Uterus (tissue), 4 donors: Measurements from ENCODE around the gene HDGFL3. TPM values are rescaled to one million over a fixed set of nuclear protein-coding genes. Genes with fewer than 3 reads are reported as not detected.

ENCODE experiments used
- DNase-seq, 2 donors: peaks; one replicate each; pipeline ENCODE4 v3.0.0-alpha.2; 2019 to 2020
- H3K27ac ChIP-seq, 2 donors: fragments of 200-600 bp; sonication (generic); 1 replicate in 1 of 2; 2 replicates in 1 of 2; pipeline ENCODE4 v1.5.1; 2016 to 2018
- H3K27me3 ChIP-seq, 2 donors: fragments of 200-600 bp; sonication (generic); one replicate each; pipeline ENCODE4 v1.5.1; 2018 to 2019; ENCODE audit warnings: control low read depth in 1 of 2
- H3K36me3 ChIP-seq, 2 donors: fragments of 200-600 bp; sonication (generic); one replicate each; pipeline ENCODE4 v1.5.1; 2019; ENCODE audit warnings: control low read depth in 1 of 2
- H3K4me1 ChIP-seq, 2 donors: fragments of 200-600 bp; sonication (generic); one replicate each; pipeline ENCODE4 v1.5.1; 2018 to 2019; ENCODE audit warnings: control low read depth in 1 of 2
- H3K4me3 ChIP-seq, 2 donors: fragments of 200-600 bp; sonication (generic); 1 replicate in 1 of 2; 2 replicates in 1 of 2; pipeline ENCODE4 v1.5.1; 2018 to 2019; ENCODE audit warnings: mild to moderate bottlenecking in 1 of 2
- H3K9me3 ChIP-seq, 2 donors: fragments of 200-600 bp; sonication (generic); one replicate each; pipeline ENCODE4 v1.5.1; 2019; ENCODE audit warnings: control low read depth in 1 of 2
- POLR2A ChIP-seq, 2 donors: fragments of 450-650 bp; IDR thresholded peaks; one replicate each; pipeline ENCODE4 v1.6.1; 2016; ENCODE audit warnings: antibody characterized with exemption in 2 of 2, mild to moderate bottlenecking in 1 of 2, moderate library complexity in 1 of 2
- intact Hi-C: fragments of 100-400 bp; cut with DNase I; formaldehyde crosslinking; loops from one replicate; pipeline ENCODE4 v1.15.1; 2023; ENCODE audit warnings: low total_unique reads
- total RNA-seq, 4 donors: library from RNA; depleted of rRNA in 3 of 4; stranded (reverse); fragments of >200 nt in 3 of 4; gene quantifications; one replicate each; pipeline versions ENCODE4 v1.1.0 to v1.2.4, GENCODE V29; 2014 to 2023
- TF ChIP-seq, protein P1 (sequence below), 4 experiments: fragments of 200-600 bp in 2 of 4; fragments of 450-650 bp in 2 of 4; sonication (generic) in 2 of 4; IDR thresholded peaks; one replicate each; pipeline ENCODE4 v1.5.1; 2016 to 2019; ENCODE audit warnings: antibody characterized with exemption in 4 of 4, mild to moderate bottlenecking in 2 of 4, moderate library complexity in 1 of 4
- donor health status: DM: yes; HTN: yes; CAD: no.

Gene HDGFL3
- total RNA-seq, 4 donors from 2014 or later: 12.8 to 70.9 (median 38.1) TPM

DNA sequence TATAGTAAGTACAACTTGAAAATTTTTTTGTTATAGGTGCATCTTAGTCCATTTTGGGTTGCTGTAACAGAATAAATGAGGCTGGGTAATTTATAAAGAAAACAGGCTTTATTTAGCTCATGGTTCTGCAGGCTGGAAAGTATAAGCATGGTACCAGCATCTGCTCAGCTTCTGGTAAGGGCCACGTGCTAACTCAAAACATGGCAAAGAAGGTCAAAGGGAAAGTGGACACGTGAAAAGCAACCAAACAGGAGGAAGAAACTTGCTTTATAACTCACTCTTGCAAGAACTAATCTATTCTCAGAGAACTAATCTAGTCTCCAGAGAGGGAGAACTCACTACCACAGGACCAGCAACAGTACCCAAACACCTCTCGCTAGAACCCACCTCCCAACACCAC, 9.1 kb downstream of the HDGFL3 start:
- intact Hi-C loops: no loop called here
- Histone ChIP-seq H3K4me3 (no peak overlapping the region), H3K27ac (no peak overlapping the region), H3K27me3 (no peaks in the 10 kb centered on the region), H3K4me1 (no peaks in the 10 kb centered on the region), H3K36me3 (no peaks in the 10 kb centered on the region), H3K9me3 (no peaks in the 10 kb centered on the region)
- TF ChIP-seq, protein P1, sequence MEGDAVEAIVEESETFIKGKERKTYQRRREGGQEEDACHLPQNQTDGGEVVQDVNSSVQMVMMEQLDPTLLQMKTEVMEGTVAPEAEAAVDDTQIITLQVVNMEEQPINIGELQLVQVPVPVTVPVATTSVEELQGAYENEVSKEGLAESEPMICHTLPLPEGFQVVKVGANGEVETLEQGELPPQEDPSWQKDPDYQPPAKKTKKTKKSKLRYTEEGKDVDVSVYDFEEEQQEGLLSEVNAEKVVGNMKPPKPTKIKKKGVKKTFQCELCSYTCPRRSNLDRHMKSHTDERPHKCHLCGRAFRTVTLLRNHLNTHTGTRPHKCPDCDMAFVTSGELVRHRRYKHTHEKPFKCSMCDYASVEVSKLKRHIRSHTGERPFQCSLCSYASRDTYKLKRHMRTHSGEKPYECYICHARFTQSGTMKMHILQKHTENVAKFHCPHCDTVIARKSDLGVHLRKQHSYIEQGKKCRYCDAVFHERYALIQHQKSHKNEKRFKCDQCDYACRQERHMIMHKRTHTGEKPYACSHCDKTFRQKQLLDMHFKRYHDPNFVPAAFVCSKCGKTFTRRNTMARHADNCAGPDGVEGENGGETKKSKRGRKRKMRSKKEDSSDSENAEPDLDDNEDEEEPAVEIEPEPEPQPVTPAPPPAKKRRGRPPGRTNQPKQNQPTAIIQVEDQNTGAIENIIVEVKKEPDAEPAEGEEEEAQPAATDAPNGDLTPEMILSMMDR (IDR thresholded peaks at IDR 0.05): no peak
- TF ChIP-seq POLR2A (IDR thresholded peaks at IDR 0.05): no peak
- no peak for DNase-seq

GRCh38 chr15:83194528-83194927, 13.1 kb downstream of the HDGFL3 start:
- no peaks in the 10 kb centered on the region for H3K36me3 ChIP-seq
- no peak overlapping the region for H3K27ac ChIP-seq
- H3K4me1 ChIP-seq: no peaks in the 10 kb centered on the region
- TF ChIP-seq, protein P1 (IDR thresholded peaks at IDR 0.05): no peak
- no peak for TF ChIP-seq POLR2A (IDR thresholded peaks at IDR 0.05)
- no peaks in the 10 kb centered on the region for H3K9me3 ChIP-seq
- no peak for DNase-seq
- intact Hi-C loops: no loop called here
- no peaks in the 10 kb centered on the region for H3K27me3 ChIP-seq
- no peak overlapping the region for H3K4me3 ChIP-seq

GRCh38 chr15:83193721-83194120, 13.9 kb downstream of the HDGFL3 start:
- Histone ChIP-seq H3K27me3 (no peaks in the 10 kb centered on the region), H3K9me3 (no peaks in the 10 kb centered on the region), H3K4me3 (no peak overlapping the region), H3K36me3 (no peaks in the 10 kb centered on the region), H3K27ac (no peak overlapping the region), H3K4me1 (no peaks in the 10 kb centered on the region)
- TF ChIP-seq POLR2A (IDR thresholded peaks at IDR 0.05): no peak
- TF ChIP-seq, protein P1 (IDR thresholded peaks at IDR 0.05): no peak
- intact Hi-C loops: no loop called here
- DNase-seq: no peak

DNA sequence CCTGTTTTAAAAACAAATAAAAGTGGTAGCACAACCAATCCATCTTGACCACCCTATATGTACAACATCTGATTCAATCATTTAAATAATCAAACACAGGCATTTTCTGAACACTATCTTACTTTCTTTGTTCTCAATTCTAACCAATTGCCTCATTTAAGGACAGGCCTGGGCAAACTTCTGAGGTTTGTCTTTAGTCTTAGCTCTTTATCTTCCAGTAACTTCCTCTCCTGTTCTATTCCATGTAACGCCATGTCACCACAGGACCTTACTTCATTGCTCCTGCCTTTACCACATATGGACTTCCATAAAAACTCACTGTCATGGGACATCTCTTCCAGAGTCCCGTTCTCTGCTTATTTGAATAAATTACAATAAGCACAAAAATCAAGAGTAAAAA, 14.9 kb downstream of the HDGFL3 start:
- DNase-seq: no peak
- H3K36me3 ChIP-seq: no peaks in the 10 kb centered on the region
- H3K4me3 ChIP-seq: no peak overlapping the region
- H3K4me1 ChIP-seq: no peaks in the 10 kb centered on the region
- TF ChIP-seq, protein P1 (IDR thresholded peaks at IDR 0.05): no peak
- TF ChIP-seq POLR2A (IDR thresholded peaks at IDR 0.05): no peak
- H3K27ac ChIP-seq: no peak overlapping the region
- no peaks in the 10 kb centered on the region for H3K27me3 ChIP-seq
- H3K9me3 ChIP-seq: no peaks in the 10 kb centered on the region
- intact Hi-C loops: no loop called here

DNA sequence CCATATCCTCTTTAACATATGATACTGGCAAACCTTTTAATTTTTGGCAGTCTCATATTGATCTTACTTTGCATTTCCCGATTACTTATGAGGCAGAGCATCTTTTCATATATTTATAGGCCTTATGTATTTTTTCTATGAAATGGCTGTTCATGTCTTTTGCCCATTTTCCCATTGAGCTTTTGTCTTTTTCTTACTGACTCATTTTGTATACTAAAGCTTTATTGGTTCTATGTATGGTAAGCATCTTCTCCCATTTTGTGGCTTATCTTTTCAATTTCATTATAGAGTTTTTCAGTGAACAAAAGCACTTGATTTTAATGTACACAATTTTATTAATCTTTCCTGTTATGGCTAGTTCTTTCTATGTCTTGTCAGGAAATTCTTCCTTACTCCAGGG, 17.2 kb downstream of the HDGFL3 start:
- intact Hi-C loops: no loop called here
- Histone ChIP-seq H3K27me3 (no peaks in the 10 kb centered on the region), H3K4me1 (no peaks in the 10 kb centered on the region), H3K9me3 (no peaks in the 10 kb centered on the region), H3K27ac (no peak overlapping the region), H3K4me3 (no peak overlapping the region), H3K36me3 (no peaks in the 10 kb centered on the region)
- TF ChIP-seq POLR2A (IDR thresholded peaks at IDR 0.05): no peak
- DNase-seq: no peak

- no peak for DNase-seq
- intact Hi-C loops: no loop called here
- TF ChIP-seq, protein P1 (IDR thresholded peaks at IDR 0.05): no peak
- no peak for TF ChIP-seq POLR2A (IDR thresholded peaks at IDR 0.05)
- Histone ChIP-seq H3K9me3 (no peaks in the 10 kb centered on the region), H3K27me3 (no peaks in the 10 kb centered on the region), H3K4me1 (no peaks in the 10 kb centered on the region), H3K27ac (no peak overlapping the region), H3K36me3 (no peaks in the 10 kb centered on the region), H3K4me3 (no peak overlapping the region)
Measured at GRCh38 chr15:83185561-83185960, 22.1 kb downstream of the HDGFL3 start.
